ENCODE data around the gene TTYH3.

- TF ChIP-seq CTCF (IDR thresholded peaks at IDR 0.05; ENCODE audit: control extremely low read depth in 1 of 3, insufficient read depth in 1 of 3, low read depth in 1 of 3, low read length in 3 of 3) = no peak
- TF ChIP-seq SP1 (IDR thresholded peaks at IDR 0.05; ENCODE audit: low read depth, low read length) = no peak
- no peak for TF ChIP-seq POLR2A (IDR thresholded peaks at IDR 0.05; ENCODE audit: control extremely low read depth in 1 of 2, low read depth in 2 of 2, low read length in 2 of 2)
- TF ChIP-seq TEAD4 (IDR thresholded peaks at IDR 0.05; ENCODE audit: low read depth, low read length) = no peak
- TF ChIP-seq E2F6 (IDR thresholded peaks at IDR 0.05) = no peak
- no peak for TF ChIP-seq SUZ12 (IDR thresholded peaks at IDR 0.05; ENCODE audit: low read length)
- no peak for TF ChIP-seq TBP (IDR thresholded peaks at IDR 0.05; ENCODE audit: low read depth, low read length)
Measured at GRCh38 chr7:2624293-2624886, 7.4 kb upstream of the TTYH3 start.

All from H1 (cell line).